Measurements from ENCODE around the gene SCYGR1. TPM values are rescaled to one million over a fixed set of nuclear protein-coding genes. Genes with fewer than 3 reads are reported as not detected.
"Not testable (repeated sequence)": the region's sequence is repeated elsewhere in the genome, so short reads cannot be mapped to it uniquely, and the experiment has no call there.

SCYGR1 gene
- total RNA-seq, 4 donors from 2014 or later, result not detected

DNA sequence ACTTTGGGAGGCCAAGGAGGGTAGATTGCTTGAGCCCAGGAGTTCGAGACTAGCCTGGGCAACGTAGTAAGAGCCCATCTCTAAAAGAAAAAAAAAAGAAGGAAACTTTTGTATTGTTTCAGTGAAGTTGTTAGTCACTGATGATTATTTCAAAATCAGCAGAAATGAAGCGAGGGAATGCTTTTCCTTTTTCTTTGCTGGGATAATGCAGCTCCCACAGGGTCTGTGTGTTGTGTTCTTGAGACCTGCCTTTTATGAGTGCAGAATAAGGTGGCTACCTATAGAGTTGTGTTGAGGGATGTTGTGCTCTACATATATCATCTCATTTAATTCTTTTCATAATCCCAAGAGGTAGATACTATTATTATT is 20.3 kb downstream of the SCYGR1 start:
- H3K36me3 ChIP-seq, result no peaks in the 10 kb centered on the region
- no peak overlapping the region for H3K4me3 ChIP-seq
- ATAC-seq, result no peak
- H3K9me3 ChIP-seq, result no peaks in the 10 kb centered on the region
- in situ Hi-C loops (cut with MboI; ENCODE audit: low sequenced_read_pairs in 4 of 4) (no loop called here), intact Hi-C loops (cut with DNase I; ENCODE audit: low total_unique reads) (no loop called here)
- no peak overlapping the region for H3K27ac ChIP-seq
- H3K4me1 ChIP-seq, result no peaks in the 10 kb centered on the region
- no peak for DNase-seq
- no peaks in the 10 kb centered on the region for H3K27me3 ChIP-seq
- TF ChIP-seq, protein P1, sequence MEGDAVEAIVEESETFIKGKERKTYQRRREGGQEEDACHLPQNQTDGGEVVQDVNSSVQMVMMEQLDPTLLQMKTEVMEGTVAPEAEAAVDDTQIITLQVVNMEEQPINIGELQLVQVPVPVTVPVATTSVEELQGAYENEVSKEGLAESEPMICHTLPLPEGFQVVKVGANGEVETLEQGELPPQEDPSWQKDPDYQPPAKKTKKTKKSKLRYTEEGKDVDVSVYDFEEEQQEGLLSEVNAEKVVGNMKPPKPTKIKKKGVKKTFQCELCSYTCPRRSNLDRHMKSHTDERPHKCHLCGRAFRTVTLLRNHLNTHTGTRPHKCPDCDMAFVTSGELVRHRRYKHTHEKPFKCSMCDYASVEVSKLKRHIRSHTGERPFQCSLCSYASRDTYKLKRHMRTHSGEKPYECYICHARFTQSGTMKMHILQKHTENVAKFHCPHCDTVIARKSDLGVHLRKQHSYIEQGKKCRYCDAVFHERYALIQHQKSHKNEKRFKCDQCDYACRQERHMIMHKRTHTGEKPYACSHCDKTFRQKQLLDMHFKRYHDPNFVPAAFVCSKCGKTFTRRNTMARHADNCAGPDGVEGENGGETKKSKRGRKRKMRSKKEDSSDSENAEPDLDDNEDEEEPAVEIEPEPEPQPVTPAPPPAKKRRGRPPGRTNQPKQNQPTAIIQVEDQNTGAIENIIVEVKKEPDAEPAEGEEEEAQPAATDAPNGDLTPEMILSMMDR (IDR thresholded peaks at IDR 0.05 in 4 of 5, conservative IDR thresholded peaks at IDR 0.05 in 1 of 5), result no peak
- no peak for TF ChIP-seq POLR2A (IDR thresholded peaks at IDR 0.05)

DNA sequence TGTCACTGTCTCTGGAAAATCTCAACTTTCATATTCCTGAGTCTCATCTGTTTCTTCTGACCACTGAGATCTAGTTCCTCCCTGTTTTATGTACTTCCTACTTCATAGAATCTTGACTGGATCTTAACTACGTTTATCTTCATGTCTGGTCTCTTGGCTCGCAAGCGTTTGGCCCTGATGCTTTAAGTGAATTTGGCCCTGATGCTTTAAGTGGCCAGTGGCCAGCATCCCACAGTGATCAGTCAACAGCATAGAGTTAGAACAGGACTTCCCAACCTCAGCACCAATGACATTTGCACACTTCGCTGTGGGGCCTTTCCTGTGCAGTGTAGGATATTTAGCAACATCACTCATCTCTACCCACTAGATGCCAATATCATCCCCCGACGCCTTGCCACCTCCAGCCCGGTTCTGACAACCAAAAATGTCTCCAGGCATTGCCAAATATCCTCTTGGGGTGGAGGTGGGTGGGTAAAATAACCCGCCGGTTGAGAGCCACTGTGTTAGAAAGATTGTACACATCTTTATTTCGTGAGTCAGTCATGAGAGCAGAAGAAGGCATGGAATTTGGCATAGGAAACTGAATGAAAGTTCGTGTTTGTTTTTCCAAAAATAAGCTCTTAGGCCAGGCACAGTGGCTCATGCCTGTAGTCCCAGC is 20.9 kb downstream of the SCYGR1 start:
- in situ Hi-C loops (cut with MboI; ENCODE audit: low sequenced_read_pairs in 4 of 4) (no loop called here), intact Hi-C loops (cut with DNase I; ENCODE audit: low total_unique reads) (no loop called here)
- Histone ChIP-seq H3K27me3 (no peaks in the 10 kb centered on the region), H3K4me3 (no peak overlapping the region), H3K9me3 (no peaks in the 10 kb centered on the region), H3K27ac (no peak overlapping the region), H3K4me1 (no peaks in the 10 kb centered on the region), H3K36me3 (no peaks in the 10 kb centered on the region)
- DNase-seq (no peak), ATAC-seq (no peak)
- TF ChIP-seq, protein P1 (IDR thresholded peaks at IDR 0.05 in 4 of 5, conservative IDR thresholded peaks at IDR 0.05 in 1 of 5), result no peak
- no peak for TF ChIP-seq POLR2A (IDR thresholded peaks at IDR 0.05)

DNA sequence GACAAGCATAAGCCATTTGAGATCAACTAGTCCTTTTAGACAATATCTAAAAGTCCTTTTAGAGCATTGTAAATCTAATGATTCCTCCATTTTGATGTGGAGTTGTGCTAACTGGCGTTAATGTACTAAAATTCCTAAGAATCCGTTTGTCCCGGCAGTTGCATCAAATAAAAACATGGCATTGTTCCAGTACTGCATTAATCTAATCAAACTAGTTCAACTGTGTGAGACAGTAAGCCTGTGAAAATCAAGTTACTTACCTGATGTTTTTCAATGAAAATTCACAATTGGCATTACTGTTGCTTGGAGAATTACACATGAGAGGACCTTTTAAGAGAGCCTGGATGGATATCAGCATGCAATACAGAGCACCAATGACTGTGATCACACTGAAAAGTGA is 21.9 kb downstream of the SCYGR1 start:
- no peak overlapping the region for H3K27ac ChIP-seq

DNA sequence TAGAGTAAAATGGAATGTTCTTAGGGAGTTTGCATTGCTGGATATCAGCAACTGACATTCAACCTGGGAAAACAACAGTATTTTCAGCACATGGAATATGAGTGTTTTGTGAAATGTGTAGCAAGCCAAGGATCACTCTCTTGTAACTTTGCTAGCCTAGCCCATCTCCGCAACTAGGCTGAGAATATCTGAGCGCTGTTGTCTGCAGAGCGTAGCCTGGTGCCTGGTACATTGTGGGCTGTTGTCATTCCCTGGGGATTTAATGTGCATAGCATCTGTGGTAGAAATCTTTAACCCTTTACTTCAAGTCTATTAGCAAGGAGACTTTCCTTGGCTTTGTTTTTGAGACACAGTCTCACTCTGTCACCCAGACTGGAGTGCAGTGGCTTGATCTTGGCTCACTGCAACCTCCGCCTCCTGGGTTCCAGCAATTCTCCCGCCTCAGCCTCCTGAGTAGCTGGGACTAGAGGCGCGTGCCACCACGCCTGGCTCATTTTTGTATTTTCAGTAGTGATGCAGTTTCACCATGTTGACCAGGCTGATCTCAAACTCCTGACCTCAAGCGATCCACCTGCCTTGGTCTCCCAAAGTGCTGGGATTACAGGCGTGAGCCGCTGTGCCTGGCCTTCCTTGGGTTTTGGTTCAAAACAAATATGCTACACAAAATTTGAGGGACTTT is 23.0 kb downstream of the SCYGR1 start:
- H3K36me3 ChIP-seq; H3K27ac ChIP-seq; intact Hi-C loops (cut with DNase I; ENCODE audit: low total_unique reads); H3K4me1 ChIP-seq; DNase-seq; H3K4me3 ChIP-seq; in situ Hi-C loops (cut with MboI; ENCODE audit: low sequenced_read_pairs in 4 of 4); H3K9me3 ChIP-seq; H3K27me3 ChIP-seq; ATAC-seq: not testable (repeated sequence)

More for the DNA sequence above, 21.9 kb downstream of the SCYGR1 start:
- Histone ChIP-seq H3K36me3 (no peaks in the 10 kb centered on the region), H3K9me3 (no peaks in the 10 kb centered on the region), H3K4me1 (no peaks in the 10 kb centered on the region), H3K27me3 (no peaks in the 10 kb centered on the region), H3K4me3 (no peak overlapping the region)
- DNase-seq, result no peak
- intact Hi-C loops (cut with DNase I; ENCODE audit: low total_unique reads), result no loop called here
- ATAC-seq, result no peak
- in situ Hi-C loops (cut with MboI; ENCODE audit: low sequenced_read_pairs in 4 of 4), result no loop called here
- TF ChIP-seq, protein P1 (IDR thresholded peaks at IDR 0.05 in 4 of 5, conservative IDR thresholded peaks at IDR 0.05 in 1 of 5), result no peak
- no peak for TF ChIP-seq POLR2A (IDR thresholded peaks at IDR 0.05)

DNA sequence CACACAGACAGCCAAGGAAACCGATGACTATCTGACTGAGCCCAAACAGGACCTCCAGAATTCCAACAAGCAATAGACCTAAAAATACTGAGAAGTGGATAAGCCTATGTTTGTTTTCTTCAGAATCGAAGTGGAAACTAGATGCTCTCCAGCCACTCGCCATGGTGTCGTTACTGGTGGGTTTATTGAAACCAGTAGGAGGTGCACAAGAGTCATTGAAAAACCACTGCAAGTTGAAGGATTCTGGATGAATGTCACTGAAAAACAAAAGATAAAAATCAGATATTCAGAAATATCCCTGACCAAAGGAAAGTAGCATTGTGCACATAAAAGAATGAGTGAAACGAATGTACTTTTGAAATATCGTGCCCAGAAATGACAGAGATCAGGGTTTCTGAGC is 24.0 kb downstream of the SCYGR1 start:
- no peaks in the 10 kb centered on the region for H3K9me3 ChIP-seq
- no peak for TF ChIP-seq POLR2A (IDR thresholded peaks at IDR 0.05)
- TF ChIP-seq, protein P1 (IDR thresholded peaks at IDR 0.05 in 4 of 5, conservative IDR thresholded peaks at IDR 0.05 in 1 of 5), result no peak
- H3K4me1 ChIP-seq, result no peaks in the 10 kb centered on the region
- H3K36me3 ChIP-seq, result peaks cover 0 to 10% of the 10 kb centered on the region in 2 donors
- in situ Hi-C loops (cut with MboI; ENCODE audit: low sequenced_read_pairs in 4 of 4), result no loop called here
- ATAC-seq, result no peak
- H3K27me3 ChIP-seq, result no peaks in the 10 kb centered on the region
- no peak for DNase-seq
- no peak overlapping the region for H3K27ac ChIP-seq
- no peak overlapping the region for H3K4me3 ChIP-seq
- intact Hi-C loops (cut with DNase I; ENCODE audit: low total_unique reads), result no loop called here
